GM23338 (cell line): ENCODE results near the gene HMOX1. TPM values are rescaled to one million over a fixed set of nuclear protein-coding genes. Genes with fewer than 3 reads are reported as not detected.
A peak's percentile ranks its signal among the peaks of the same experiment; 100 is the strongest.

Experiments used
- ATAC-seq: fragments of 200-7000 bp; cut with Tn5 transposase; 3 replicates; pipeline ENCODE4 v1.9.1; 2020
- DNase-seq: peaks from one replicate; pipeline ENCODE4 v3.0.0-alpha.2; 2015; ENCODE audit warnings: low spot score
- H2AFZ ChIP-seq: fragments of 200-600 bp; sonication (generic); 2 replicates; pipeline ENCODE4 v1.8.0; 2016; ENCODE audit warnings: antibody characterized with exemption, mild to moderate bottlenecking, moderate library complexity
- H3F3A ChIP-seq: fragments of 200-600 bp; sonication (generic); replicated peaks from 2 replicates; pipeline ENCODE4 v1.8.0; 2017; ENCODE audit warnings: antibody characterized with exemption, mixed run types, low read depth
- H3K27ac ChIP-seq: fragments of 200-600 bp; sonication (generic); 2 replicates; pipeline ENCODE4 v1.6.1; 2016; ENCODE audit warnings: low read depth
- H3K27me3 ChIP-seq: fragments of 200-600 bp; sonication (generic); 2 replicates; pipeline ENCODE4 v1.8.0; 2016; ENCODE audit warnings: mild to moderate bottlenecking, mixed run types, moderate library complexity; ENCODE audit not compliant: insufficient read depth
- H3K36me3 ChIP-seq: fragments of 200-600 bp; sonication (generic); 2 replicates; pipeline ENCODE4 v1.8.0; 2016; ENCODE audit warnings: mild to moderate bottlenecking; ENCODE audit not compliant: insufficient read depth
- H3K4me1 ChIP-seq: fragments of 200-600 bp; sonication (generic); 2 replicates; pipeline ENCODE4 v1.8.0; 2016; ENCODE audit warnings: mild to moderate bottlenecking, moderate library complexity; ENCODE audit not compliant: insufficient read depth
- H3K4me2 ChIP-seq: fragments of 200-600 bp; sonication (generic); 2 replicates; pipeline ENCODE4 v1.7.1; 2017; ENCODE audit warnings: mixed run types
- H3K4me3 ChIP-seq: fragments of 200-600 bp; sonication (generic); 2 replicates; pipeline ENCODE4 v1.6.1; 2016; ENCODE audit warnings: mixed run types
- H3K79me2 ChIP-seq: fragments of 200-600 bp; sonication (generic); replicated peaks from 2 replicates; pipeline ENCODE4 v1.8.0; 2017; ENCODE audit warnings: mild to moderate bottlenecking; ENCODE audit not compliant: insufficient read depth
- H3K9me2 ChIP-seq: fragments of 200-600 bp; sonication (generic); 2 replicates; pipeline ENCODE4 v1.8.0; 2017; ENCODE audit not compliant: insufficient read depth
- H4K20me1 ChIP-seq: fragments of 200-600 bp; sonication (generic); replicated peaks from 2 replicates; pipeline ENCODE4 v1.8.0; 2017; ENCODE audit warnings: mild to moderate bottlenecking; ENCODE audit not compliant: insufficient read depth
- H3K27ac Mint-ChIP-seq: 2 replicates; pipeline ENCODE4 v1.8.0; 2020; ENCODE audit warnings: inconsistent platforms, mild to moderate bottlenecking, moderate library complexity, mixed read lengths
- H3K27me3 Mint-ChIP-seq: 3 replicates; pipeline ENCODE4 v1.8.0; 2022; ENCODE audit warnings: low read depth, mild to moderate bottlenecking, moderate library complexity, mixed read lengths, inconsistent platforms; ENCODE audit not compliant: insufficient read depth, poor library complexity
- H3K36me3 Mint-ChIP-seq: 3 replicates; pipeline ENCODE4 v1.8.0; 2021; ENCODE audit warnings: low read depth, mild to moderate bottlenecking, inconsistent platforms, moderate library complexity, mixed read lengths
- H3K4me1 Mint-ChIP-seq: 3 replicates; pipeline ENCODE4 v1.8.0; 2020; ENCODE audit warnings: mild to moderate bottlenecking, inconsistent platforms, mixed read lengths
- H3K4me3 Mint-ChIP-seq: 3 replicates; pipeline ENCODE4 v1.8.0; 2021; ENCODE audit warnings: moderate library complexity, mild to moderate bottlenecking, inconsistent platforms, mixed read lengths
- H3K9me3 Mint-ChIP-seq: 3 replicates; pipeline ENCODE4 v1.8.0; 2020; ENCODE audit warnings: moderate library complexity, mild to moderate bottlenecking, inconsistent platforms, mixed read lengths
- CREB1 ChIP-seq: fragments of 250-450 bp; sonication (Bioruptor Pico); IDR thresholded peaks from 2 replicates; pipeline ENCODE4 v1.5.0; 2020; ENCODE audit warnings: low read depth, mild to moderate bottlenecking, moderate library complexity
- CTCF ChIP-seq, 2 experiments: fragments of 200-600 bp in 1 of 2; sonication (generic) in 1 of 2; conservative IDR thresholded peaks; 2 replicates each; pipeline versions ENCODE4 v1.5.1 to v1.6.1; 2016 to 2017; ENCODE audit warnings: antibody characterized with exemption in 2 of 2, low read depth in 2 of 2, mild to moderate bottlenecking in 2 of 2, moderate library complexity in 1 of 2
- ETS1 ChIP-seq: IDR thresholded peaks from 2 replicates; pipeline ENCODE4 v1.6.1; 2016; ENCODE audit warnings: antibody characterized with exemption
- EZH2phosphoT487 ChIP-seq: fragments of 200-600 bp; sonication (generic); IDR thresholded peaks from one replicate; pipeline ENCODE4 v1.8.1; 2018; ENCODE audit warnings: antibody characterized with exemption; ENCODE audit not compliant: unreplicated experiment
- JUNB ChIP-seq: IDR thresholded peaks from one replicate; pipeline ENCODE4 v1.6.1; 2016; ENCODE audit warnings: antibody characterized with exemption; ENCODE audit not compliant: unreplicated experiment
- NANOG ChIP-seq: IDR thresholded peaks from 2 replicates; pipeline ENCODE4 v1.6.1; 2016; ENCODE audit warnings: antibody characterized with exemption, borderline replicate concordance
- POLR2AphosphoS5 ChIP-seq: IDR thresholded peaks from 2 replicates; pipeline ENCODE4 v1.6.1; 2016; ENCODE audit warnings: antibody characterized with exemption, low read depth
- REST ChIP-seq: IDR thresholded peaks from one replicate; pipeline ENCODE4 v1.6.1; 2018; ENCODE audit warnings: antibody characterized with exemption; ENCODE audit not compliant: unreplicated experiment
- STAT1 ChIP-seq: IDR thresholded peaks from one replicate; pipeline ENCODE4 v1.6.1; 2016; ENCODE audit warnings: antibody characterized with exemption; ENCODE audit not compliant: unreplicated experiment
- ZNF114 ChIP-seq: fragments of 250-450 bp; sonication (Bioruptor Pico); IDR thresholded peaks from 2 replicates; pipeline ENCODE4 v1.5.0; 2020; ENCODE audit warnings: mild to moderate bottlenecking, moderate library complexity
- ZNF331 ChIP-seq: fragments of 250-450 bp; sonication (Bioruptor Pico); IDR thresholded peaks from 2 replicates; pipeline ENCODE4 v1.5.0; 2020; ENCODE audit warnings: low read depth, mild to moderate bottlenecking, moderate library complexity
- polyA plus RNA-seq: library from polyadenylated mRNA; unstranded; fragments of >200 nt; fragmentation: Nextera tagmentation; extraction: Ambion mirVana; gene quantifications from 2 replicates; pipeline ENCODE4 v1.2.1, GENCODE V29; 2016
- total RNA-seq: library from RNA; depleted of rRNA; stranded (reverse); fragments of >200 nt; shearing (Covaris generic); gene quantifications from 2 replicates; pipeline ENCODE4 v1.2.3, GENCODE V29; 2014

The HMOX1 gene
- total and polyA plus RNA-seq, 2 experiments from 2014 or later: 10.9 to 22.6 TPM

- Histone ChIP-seq H3K27me3 (no peaks in the 10 kb centered on the region), H3K4me1 (peaks cover 24% of the 10 kb centered on the region), H3K36me3 (peaks cover 37% of the 10 kb centered on the region), H3K4me2 (peak within 1 kb of the TSS; percentile 84), H2AFZ (no peak within 1 kb of the TSS), H3K9me2 (no peaks in the 10 kb centered on the region), H3F3A (no peaks in the 10 kb centered on the region; the same call in 1 of the 2 replicates), H3K79me2 (peaks cover 48% of the 10 kb centered on the region), H4K20me1 (peaks cover 8% of the 10 kb centered on the region), H3K4me3 (peak within 1 kb of the TSS; percentile 79), H3K27ac (peak within 1 kb of the TSS; percentile 96)
- peak within 1 kb of the TSS; percentile 99 for H3K4me3 Mint-ChIP-seq
- DNase-seq (peak; percentile 99), ATAC-seq (peak; percentile 94)
- TF ChIP-seq POLR2AphosphoS5: peak; percentile 68
- TF ChIP-seq ETS1: peak; percentile 20; the same call in 1 of the 2 replicates
- TF ChIP-seq CTCF (conservative IDR thresholded peaks at IDR 0.05; ENCODE audit: low read depth in 2 of 2): no peak
- TF ChIP-seq CREB1: peak; percentile 62; the same call in 1 of the 2 replicates
- H3K27me3 Mint-ChIP-seq: peaks cover 20% of the 10 kb centered on the region
- H3K4me1 Mint-ChIP-seq: peaks cover 39% of the 10 kb centered on the region
- peak within 1 kb of the TSS; percentile 100 for H3K27ac Mint-ChIP-seq
- peaks cover 53% of the 10 kb centered on the region for H3K36me3 Mint-ChIP-seq
- no peaks in the 10 kb centered on the region for H3K9me3 Mint-ChIP-seq
Measured at GRCh38 chr22:35399678-35400500, 19.0 kb downstream of the HMOX1 start, which contains the start of gene MCM5. Gene MCM5, plus strand, starts transcription at chr22:35400140. Its CDS starts 299 bp downstream, at chr22:35400439.

GRCh38 chr22:35400501-35400790 is 19.6 kb downstream of the HMOX1 start:
- H3K36me3 Mint-ChIP-seq: peaks cover 59% of the 10 kb centered on the region
- TF ChIP-seq ZNF331 (CRISPR knock-in tag) (no peak), STAT1 (no peak), REST (no peak), ZNF114 (CRISPR knock-in tag) (no peak), CTCF (conservative IDR thresholded peaks at IDR 0.05; ENCODE audit: low read depth in 2 of 2) (no peak), CREB1 (no peak), EZH2phosphoT487 (no peak), NANOG (no peak), ETS1 (no peak), JUNB (no peak)

More at GRCh38 chr22:35400501-35400790, 19.6 kb downstream of the HMOX1 start:
- Histone ChIP-seq H3K4me2 (peak overlapping the region; percentile 84), H4K20me1 (peaks cover 8% of the 10 kb centered on the region; the same call in 1 of the 2 replicates), H3K79me2 (peaks cover 48% of the 10 kb centered on the region), H3K9me2 (no peaks in the 10 kb centered on the region), H3K27me3 (no peaks in the 10 kb centered on the region), H3K36me3 (peaks cover 43% of the 10 kb centered on the region), H2AFZ (no peak overlapping the region), H3F3A (no peaks in the 10 kb centered on the region; the same call in 1 of the 2 replicates), H3K4me1 (peaks cover 24% of the 10 kb centered on the region), H3K27ac (peak overlapping the region; percentile 92), H3K4me3 (peak overlapping the region; percentile 79)
- peak; percentile 6 for ATAC-seq
- peaks cover 39% of the 10 kb centered on the region for H3K4me1 Mint-ChIP-seq
- DNase-seq: peak; percentile 54
- H3K27me3 Mint-ChIP-seq: peaks cover 20% of the 10 kb centered on the region
- peak overlapping the region; percentile 99 for H3K4me3 Mint-ChIP-seq
- H3K27ac Mint-ChIP-seq: peak overlapping the region; percentile 81; the same call in 1 of the 2 replicates
- H3K9me3 Mint-ChIP-seq: no peaks in the 10 kb centered on the region
